WTC11 (cell line): ENCODE data around the gene TAF5.

ENCODE experiments used
- CREB1 ChIP-seq: sonication (generic); formaldehyde crosslinking; IDR thresholded peaks from 2 replicates; pipeline ENCODE4 v1.8.0; 2023; ENCODE audit warnings: mild to moderate bottlenecking, missing genetic modification reagents
- ZBTB21 ChIP-seq: sonication (generic); formaldehyde crosslinking; IDR thresholded peaks from 2 replicates; pipeline ENCODE4 v1.8.1; 2023; ENCODE audit warnings: mild to moderate bottlenecking, missing genetic modification reagents, borderline replicate concordance
- TF ChIP-seq, protein P1 (sequence below): fragments of 200-600 bp; IDR thresholded peaks from 2 replicates; pipeline ENCODE4 v1.8.0; 2022; ENCODE audit warnings: antibody characterized with exemption
- TF ChIP-seq, protein P2 (sequence below): sonication (generic); formaldehyde crosslinking; IDR thresholded peaks from 2 replicates; pipeline ENCODE4 v1.8.0; 2022; ENCODE audit warnings: mild to moderate bottlenecking, missing genetic modification reagents

DNA sequence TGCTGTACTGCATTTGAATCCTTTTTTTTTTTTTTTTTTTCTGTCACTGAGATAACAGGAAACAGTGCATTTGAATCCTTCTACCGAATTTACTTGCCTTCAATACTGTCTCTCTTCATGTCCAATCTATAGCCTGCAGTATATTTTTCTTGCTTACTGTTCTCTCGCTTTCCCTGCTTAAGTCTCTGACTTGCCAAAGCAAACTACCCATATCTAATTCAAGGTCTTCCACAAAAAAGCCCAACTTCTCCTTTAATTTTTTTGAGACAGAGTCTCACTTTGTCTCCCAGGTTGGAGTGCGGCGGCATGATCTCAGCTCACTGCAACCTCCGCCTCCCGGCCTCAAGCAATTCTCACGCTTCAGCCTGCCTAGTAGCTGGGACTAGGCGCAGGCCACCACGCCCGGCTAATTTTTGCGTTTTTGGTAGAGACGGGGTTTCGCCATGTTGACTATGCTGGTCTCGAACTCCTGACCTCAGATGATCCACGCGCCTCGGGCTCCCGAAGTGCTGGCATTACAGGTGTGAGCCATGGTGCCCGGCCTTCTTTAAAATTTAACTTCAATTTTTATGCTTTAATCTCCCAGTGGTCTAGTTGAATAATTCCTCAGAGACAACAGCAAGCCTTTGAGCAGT, 29.5 kb downstream of the TAF5 start:
- TF ChIP-seq, protein P1, sequence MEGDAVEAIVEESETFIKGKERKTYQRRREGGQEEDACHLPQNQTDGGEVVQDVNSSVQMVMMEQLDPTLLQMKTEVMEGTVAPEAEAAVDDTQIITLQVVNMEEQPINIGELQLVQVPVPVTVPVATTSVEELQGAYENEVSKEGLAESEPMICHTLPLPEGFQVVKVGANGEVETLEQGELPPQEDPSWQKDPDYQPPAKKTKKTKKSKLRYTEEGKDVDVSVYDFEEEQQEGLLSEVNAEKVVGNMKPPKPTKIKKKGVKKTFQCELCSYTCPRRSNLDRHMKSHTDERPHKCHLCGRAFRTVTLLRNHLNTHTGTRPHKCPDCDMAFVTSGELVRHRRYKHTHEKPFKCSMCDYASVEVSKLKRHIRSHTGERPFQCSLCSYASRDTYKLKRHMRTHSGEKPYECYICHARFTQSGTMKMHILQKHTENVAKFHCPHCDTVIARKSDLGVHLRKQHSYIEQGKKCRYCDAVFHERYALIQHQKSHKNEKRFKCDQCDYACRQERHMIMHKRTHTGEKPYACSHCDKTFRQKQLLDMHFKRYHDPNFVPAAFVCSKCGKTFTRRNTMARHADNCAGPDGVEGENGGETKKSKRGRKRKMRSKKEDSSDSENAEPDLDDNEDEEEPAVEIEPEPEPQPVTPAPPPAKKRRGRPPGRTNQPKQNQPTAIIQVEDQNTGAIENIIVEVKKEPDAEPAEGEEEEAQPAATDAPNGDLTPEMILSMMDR, result no peak
- TF ChIP-seq ZBTB21, result no peak
- TF ChIP-seq CREB1 (CRISPR knock-in tag), result no peak
- TF ChIP-seq, protein P2, sequence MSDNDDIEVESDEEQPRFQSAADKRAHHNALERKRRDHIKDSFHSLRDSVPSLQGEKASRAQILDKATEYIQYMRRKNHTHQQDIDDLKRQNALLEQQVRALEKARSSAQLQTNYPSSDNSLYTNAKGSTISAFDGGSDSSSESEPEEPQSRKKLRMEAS, result no peak
